ENCODE data around the gene TMA7.

The TMA7 gene

GRCh38 chr3:48422681-48423080 is 17.4 kb upstream of the TMA7 start:
- in situ Hi-C loops (cut with MboI; ENCODE audit: low sequenced_read_pairs) = no loop called here

GRCh38 chr3:48423241-48423882 is 16.7 kb upstream of the TMA7 start:
- in situ Hi-C loops (cut with MboI; ENCODE audit: low sequenced_read_pairs) = no loop called here

- in situ Hi-C loops (cut with MboI; ENCODE audit: low sequenced_read_pairs) = no loop called here
Observed at GRCh38 chr3:48423883-48424695, 16.0 kb upstream of the TMA7 start.

- in situ Hi-C loops (cut with MboI; ENCODE audit: low sequenced_read_pairs) = no loop called here
Observed at GRCh38 chr3:48425281-48425812, 14.7 kb upstream of the TMA7 start.

DNA sequence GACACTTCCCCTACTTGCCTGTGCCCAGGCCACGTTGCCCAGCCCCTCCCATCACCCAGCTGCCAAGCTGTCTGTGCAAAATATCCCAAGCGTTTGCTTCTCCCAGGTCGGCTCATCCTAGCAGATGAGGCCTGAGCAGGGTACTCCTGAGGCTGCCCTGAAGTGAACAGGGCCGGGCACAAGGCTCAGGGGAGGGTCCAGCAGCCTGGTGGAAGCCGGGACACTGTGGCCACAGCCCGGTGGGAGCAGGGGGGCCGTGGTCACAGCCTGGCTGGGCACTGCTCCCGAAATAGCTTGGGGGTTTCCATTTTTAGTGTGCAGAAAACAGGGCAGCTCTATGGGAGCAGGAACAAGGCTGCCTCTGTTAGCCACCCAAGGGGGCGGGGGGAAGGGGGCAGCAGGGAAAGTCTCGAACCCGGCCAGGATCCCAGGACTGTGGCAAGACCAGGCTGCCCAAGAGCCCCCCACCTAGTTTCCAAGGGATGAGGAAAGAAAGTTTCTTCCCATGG is 13.6 kb upstream of the TMA7 start:
- in situ Hi-C loops (cut with MboI; ENCODE audit: low sequenced_read_pairs) = no loop called here

GRCh38 chr3:48426944-48427629 is 13.0 kb upstream of the TMA7 start:
- in situ Hi-C loops (cut with MboI; ENCODE audit: low sequenced_read_pairs) = no loop called here

DNA sequence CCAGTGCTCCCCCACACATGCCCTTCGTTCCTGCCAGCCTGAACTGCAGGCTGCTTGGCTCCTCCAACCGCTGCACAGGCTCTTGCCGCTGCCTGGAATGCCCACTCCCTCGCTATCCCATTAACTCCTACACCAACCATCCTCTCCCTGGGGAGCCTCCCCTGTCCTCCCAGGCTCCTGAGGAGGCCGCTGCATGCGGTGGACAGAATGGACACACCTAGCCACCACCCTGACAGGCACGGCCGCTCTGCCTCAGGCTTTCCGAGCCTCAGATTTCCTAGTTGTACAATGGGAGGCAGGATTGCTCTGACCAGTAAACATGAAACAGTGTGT is 12.5 kb upstream of the TMA7 start:
- in situ Hi-C loops (cut with MboI; ENCODE audit: low sequenced_read_pairs) = no loop called here

DNA sequence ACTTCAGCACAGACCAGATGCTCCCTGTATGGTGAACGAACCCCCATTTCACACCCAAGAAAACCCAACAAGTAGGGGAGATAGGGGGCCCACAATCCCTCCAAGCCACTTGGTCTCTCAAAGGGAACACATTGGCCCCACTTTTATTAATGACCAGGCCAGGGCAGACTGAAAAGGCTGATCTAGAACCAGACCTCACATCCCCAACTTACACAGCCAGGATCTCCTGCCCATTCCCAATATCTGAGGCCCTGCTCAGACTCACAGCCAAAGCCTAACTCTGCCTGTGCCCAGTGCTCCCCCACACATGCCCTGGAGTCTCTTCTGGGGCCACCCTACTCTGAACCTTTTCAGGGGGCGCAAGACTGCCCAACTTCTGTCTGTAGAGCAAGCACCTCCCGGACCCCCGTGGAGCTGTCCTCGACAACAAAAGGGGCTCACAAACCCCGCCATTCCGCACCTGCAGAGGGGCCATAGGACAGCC is 11.9 kb upstream of the TMA7 start:
- in situ Hi-C loops (cut with MboI; ENCODE audit: low sequenced_read_pairs) = no loop called here

DNA sequence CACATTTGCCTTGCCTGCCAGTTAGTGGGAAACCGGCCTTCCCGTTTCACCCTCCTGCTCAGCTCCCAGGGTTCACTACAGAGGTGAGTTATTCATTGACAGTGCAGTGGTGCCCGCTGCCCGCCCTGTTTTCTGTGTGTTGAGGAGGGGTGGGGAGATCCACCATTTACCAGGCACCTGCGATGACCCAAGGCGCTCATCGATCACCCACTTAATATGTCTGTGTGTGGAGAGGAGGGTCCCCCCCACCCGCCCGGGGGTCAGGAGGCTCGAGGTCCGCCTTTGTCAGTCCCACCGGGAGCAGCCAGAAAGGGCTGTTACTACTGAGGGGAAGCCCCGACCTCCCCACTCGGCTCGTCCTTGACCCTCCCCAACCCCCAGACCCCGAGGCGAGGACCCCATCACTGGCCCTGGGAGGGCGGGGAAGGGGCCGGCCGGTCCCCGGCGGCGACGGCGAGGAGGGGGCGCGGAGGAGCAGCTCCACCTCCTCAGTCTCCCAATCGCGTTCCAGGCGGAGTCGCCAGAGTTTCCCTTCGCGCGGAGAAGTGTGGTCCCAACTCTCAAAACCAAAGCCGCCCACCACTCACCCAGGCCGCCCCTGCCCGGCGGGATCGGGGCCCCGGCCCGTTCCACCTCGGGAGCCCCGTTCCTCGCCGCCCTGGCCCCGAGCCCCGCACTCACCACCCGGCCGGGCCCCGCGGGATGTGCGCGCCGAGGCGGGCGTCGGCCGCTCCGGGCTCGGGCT is 11.3 kb upstream of the TMA7 start:
- in situ Hi-C loops (cut with MboI; ENCODE audit: low sequenced_read_pairs) = no loop called here

GRCh38 chr3:48429317-48429959 is 10.6 kb upstream of the TMA7 start:
- in situ Hi-C loops (cut with MboI; ENCODE audit: low sequenced_read_pairs) = no loop called here

DNA sequence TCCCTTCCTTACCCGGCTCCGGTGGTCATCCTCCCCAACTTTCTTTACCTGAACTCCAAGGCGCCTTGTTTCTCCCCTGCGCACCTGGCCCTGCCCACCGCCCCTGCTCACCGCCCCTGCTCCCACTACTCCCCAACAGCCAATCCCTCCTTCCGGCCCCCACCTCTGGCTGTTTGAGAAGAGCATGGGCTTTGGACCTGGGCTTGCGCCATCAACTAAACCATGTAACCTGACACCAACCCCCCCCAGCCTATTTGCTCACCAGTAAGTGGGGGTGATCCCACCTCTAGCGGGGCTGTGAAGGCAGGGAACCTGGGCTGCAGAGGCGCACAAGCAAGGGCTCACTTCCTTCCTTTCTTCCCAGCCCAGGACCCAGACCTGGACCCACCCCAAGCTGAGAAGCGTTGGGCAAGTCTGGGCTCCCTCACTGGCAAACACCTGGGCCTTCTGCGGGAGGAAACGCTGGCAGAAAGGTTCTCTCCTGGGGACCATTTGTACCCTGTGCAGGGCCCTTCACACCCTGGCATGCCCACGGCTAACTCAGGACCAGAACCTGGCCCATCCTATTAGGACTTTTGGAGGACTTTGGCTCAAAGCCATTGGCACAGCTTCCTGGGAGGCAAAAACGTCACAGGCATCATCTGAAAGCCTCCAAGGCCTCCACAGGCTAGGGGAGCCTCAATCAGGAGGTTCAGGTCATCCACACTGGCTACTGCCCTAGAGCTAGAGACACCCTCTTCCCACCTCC is 9.9 kb upstream of the TMA7 start, which contains the start of gene PLXNB1:
TSS of gene PLXNB1 (minus strand) at position 127 of the 748 bp plus-strand sequence. CDS start 5,475 bp downstream, outside the sequence.
- in situ Hi-C loops (cut with MboI; ENCODE audit: low sequenced_read_pairs) = loop anchor here (10.0 kb wide), 1 partner anchor 165 kb away; no protein-coding TSS in a partner anchor

DNA sequence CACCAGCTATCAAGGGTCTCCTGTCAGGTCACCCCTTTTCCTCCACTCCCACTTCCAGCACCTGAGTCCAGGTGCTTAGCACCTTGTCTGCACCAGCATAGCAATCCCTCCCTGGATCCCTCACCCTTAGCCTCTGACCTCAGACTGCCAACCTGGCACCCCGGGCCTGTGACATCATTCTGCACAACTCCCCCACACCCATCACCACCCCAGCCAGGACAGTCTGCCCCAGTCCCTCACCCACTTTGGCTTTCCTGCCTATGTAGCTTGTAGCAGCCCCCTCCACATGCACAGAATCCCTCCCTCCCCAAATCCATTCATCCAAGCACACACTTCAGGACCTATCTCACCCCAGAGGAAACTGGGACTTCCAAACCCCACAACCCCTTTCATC is 9.4 kb upstream of the TMA7 start:
- in situ Hi-C loops (cut with MboI; ENCODE audit: low sequenced_read_pairs) = loop anchor here (10.0 kb wide), 1 partner anchor 166 kb away; no protein-coding TSS in a partner anchor

DNA sequence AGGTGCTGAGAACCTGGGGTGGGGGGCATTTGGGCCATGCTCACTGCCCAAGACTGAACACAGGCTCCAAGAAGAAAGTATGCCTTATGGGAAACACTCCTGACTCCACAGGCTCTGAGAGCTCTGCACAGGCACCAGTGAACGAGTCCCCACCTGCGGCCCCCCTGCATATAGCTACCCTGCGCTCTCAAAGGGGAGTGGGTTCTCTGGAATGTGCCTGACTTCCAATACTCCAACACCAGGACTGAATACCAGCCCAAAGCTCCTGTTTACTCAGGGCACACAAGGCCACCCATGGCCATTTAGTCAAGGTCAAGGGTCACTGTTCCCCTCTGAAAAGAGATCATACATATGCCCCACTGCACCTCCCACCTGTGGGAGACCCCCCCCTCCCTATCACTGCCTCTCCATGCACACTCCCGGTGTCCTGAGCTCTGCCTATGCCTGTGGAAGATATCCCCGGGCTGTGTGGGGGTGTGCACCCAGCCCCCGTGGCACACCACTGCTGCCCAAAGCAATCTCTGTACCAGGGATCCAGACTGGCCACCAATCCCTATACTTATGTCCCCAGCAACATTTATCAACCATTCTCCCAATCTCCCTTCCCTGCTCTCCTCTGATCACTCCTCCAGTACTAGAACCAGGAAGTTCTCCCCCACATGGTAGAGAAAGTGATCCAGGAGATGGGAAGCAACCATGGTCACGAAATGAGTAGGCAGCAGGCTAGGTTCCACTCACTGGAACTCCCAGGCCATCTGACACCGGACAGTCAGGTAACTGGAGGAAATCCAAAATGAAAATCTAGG is 8.6 kb upstream of the TMA7 start:
- in situ Hi-C loops (cut with MboI; ENCODE audit: low sequenced_read_pairs) = loop anchor here (10.0 kb wide), 1 partner anchor 167 kb away; no protein-coding TSS in a partner anchor

DNA sequence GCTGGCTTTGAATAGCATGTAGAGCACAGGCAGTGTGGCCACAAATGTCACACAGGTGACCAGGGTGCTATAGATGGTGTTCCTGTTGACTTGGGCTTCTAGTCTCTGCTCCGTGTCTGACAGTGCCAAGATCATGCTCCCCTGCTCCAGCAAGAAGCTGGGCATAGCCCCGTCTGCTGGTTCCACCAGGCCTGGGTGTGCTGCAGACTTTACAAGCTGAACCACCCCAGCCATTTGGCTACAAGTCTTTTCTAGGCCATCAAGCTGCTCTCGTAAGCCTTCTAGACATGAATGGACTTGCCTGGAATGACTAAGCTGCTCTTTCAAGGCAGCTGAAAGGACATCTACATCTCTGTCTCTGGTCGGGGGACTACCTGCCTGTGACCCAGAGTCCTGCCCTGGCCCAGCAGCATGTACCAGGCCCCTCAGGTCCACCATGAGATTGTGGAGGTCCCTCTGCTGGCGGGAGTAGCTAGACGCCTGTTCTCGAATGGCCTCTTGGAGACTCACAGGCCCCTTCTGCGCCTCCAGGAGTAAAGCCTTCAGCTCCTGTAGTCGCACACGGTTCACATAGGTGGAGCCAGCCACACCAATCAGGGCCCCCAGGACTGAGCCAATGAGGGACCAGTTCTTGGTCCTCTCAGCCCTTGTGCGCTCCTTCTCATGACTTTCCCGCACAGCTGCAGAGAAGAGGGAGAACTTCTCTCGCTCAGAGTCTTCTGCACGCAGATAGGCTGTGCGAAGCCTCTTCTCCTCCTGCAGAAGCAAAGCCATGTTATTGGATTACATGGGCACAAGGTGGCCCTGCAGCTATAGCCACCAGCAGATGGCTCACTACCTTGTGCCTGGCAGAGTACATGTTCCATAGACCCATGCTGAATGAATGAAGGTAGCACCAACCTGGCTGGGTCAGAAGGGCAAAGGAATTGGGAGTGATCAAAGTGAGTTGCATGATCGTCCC is 7.4 kb upstream of the TMA7 start:
- in situ Hi-C loops (cut with MboI; ENCODE audit: low sequenced_read_pairs) = loop anchor here (10.0 kb wide), 1 partner anchor 168 kb away; no protein-coding TSS in a partner anchor

- in situ Hi-C loops (cut with MboI; ENCODE audit: low sequenced_read_pairs) = loop anchor here (10.0 kb wide), 1 partner anchor 169 kb away; no protein-coding TSS in a partner anchor
Observed at GRCh38 chr3:48433472-48434118, 6.5 kb upstream of the TMA7 start.

GRCh38 chr3:48434591-48435222 is 5.3 kb upstream of the TMA7 start:
- in situ Hi-C loops (cut with MboI; ENCODE audit: low sequenced_read_pairs) = loop anchor here (10.0 kb wide), 1 partner anchor 170 kb away; no protein-coding TSS in a partner anchor
